GM10248 (cell line): Measurements from ENCODE around the gene STX8.

Experiments
- CTCF ChIA-PET: fragments of 300-600 bp; sonication (Branson Sonifier 250); formaldehyde crosslinking; extraction: SDS; loops from one replicate; lab custom pipeline; 2021; ENCODE audit warnings: antibody characterized with exemption; lab: Yijun Ruan, JAX
- POLR2A ChIA-PET: fragments of 350-650 bp; sonication (Branson Sonifier 250); formaldehyde crosslinking; extraction: SDS; loops from one replicate; lab custom pipeline; 2020; ENCODE audit warnings: antibody characterized with exemption; lab: Yijun Ruan, JAX
- DNase-seq: peaks from one replicate; pipeline ENCODE4 v3.0.0; 2012; ENCODE audit errors: extremely low spot score
- TF ChIP-seq, protein P1 (sequence below): IDR thresholded peaks from 2 replicates; pipeline ENCODE4 v1.5.1; 2012; ENCODE audit warnings: mild to moderate bottlenecking, low read depth; ENCODE audit errors: extremely low read depth, missing control alignments, control extremely low read depth

STX8 gene

DNA sequence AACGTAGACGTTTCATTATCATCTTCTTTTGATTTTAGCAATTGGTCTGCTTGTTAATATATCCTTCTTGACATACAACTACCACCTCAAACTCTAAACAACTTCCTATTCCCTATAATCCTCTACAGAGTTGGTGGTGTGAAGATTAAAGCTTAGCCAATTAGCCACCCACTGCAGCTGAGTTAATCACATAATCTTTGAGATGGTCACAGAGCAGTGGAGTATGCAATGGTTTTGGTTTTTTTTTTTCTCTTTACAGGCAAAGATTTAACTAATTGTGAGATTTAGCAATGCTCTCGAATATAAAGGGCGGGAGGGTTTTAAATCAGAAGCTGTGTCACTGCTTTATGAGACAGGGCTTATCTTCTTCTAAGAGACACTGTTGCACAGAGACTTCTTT is 37.0 kb downstream of the STX8 start:
- CTCF ChIA-PET = interaction anchor here (1.9 kb wide), 1 partner anchor 16 kb away, joined by 6 read pairs; no protein-coding TSS in a partner anchor

DNA sequence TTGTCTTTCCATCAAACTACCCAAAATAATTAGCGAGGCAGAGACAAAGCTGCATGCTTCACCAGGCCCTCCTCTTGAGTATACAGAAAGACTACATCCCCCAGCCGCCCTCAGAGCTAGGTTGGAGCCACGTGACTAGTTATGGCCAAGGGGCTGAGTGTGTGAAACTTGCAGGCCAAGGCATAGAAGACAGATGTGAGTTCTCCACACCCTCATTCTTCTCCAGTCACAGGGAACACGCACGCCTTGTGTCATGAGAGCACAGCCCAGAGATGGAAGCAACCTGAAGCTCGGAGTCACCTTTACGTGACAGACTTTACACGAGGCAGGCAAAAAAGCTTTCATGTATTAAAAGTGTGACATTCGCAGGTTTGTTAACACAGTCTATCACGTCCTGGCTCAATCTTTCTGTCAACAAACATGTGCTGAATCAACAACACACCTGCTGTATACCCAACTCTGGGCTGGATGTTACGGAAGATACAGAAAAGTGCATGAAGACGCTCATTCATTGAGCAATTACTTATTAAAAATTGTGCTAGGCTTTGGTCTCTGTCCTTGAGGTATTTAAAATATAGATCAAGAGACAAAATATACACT is 38.3 kb downstream of the STX8 start:
- ChIA-PET CTCF (no interaction called here), POLR2A (interaction anchor here (0.6 kb wide), 1 partner anchor 852 kb away, joined by 4 read pairs; no protein-coding TSS in a partner anchor)
- TF ChIP-seq, protein P1, sequence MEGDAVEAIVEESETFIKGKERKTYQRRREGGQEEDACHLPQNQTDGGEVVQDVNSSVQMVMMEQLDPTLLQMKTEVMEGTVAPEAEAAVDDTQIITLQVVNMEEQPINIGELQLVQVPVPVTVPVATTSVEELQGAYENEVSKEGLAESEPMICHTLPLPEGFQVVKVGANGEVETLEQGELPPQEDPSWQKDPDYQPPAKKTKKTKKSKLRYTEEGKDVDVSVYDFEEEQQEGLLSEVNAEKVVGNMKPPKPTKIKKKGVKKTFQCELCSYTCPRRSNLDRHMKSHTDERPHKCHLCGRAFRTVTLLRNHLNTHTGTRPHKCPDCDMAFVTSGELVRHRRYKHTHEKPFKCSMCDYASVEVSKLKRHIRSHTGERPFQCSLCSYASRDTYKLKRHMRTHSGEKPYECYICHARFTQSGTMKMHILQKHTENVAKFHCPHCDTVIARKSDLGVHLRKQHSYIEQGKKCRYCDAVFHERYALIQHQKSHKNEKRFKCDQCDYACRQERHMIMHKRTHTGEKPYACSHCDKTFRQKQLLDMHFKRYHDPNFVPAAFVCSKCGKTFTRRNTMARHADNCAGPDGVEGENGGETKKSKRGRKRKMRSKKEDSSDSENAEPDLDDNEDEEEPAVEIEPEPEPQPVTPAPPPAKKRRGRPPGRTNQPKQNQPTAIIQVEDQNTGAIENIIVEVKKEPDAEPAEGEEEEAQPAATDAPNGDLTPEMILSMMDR = no peak
- DNase-seq = no peak

More for the DNA sequence above, 37.0 kb downstream of the STX8 start:
- TF ChIP-seq, protein P1 = no peak
- DNase-seq = no peak
- POLR2A ChIA-PET = no interaction called here

DNA sequence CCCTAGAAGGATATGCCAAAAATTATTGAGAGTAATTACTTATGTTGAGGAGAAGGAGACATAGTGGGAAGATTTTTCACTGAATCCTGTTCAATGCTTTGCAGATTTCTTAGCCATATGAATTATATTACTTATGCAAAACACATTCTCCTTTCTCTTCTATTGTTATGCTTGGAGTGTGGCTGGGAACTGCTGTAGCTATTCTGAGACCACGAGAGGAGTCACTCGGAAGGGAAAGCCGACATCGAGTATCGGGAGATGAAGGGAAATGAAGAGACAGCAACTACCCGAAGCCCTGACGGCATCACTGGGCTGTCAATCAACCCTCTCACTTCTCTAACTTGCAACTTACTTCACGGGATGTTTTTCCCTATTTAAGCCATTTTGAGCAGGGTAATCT is 39.6 kb downstream of the STX8 start:
- TF ChIP-seq, protein P1 = no peak
- no peak for DNase-seq
- CTCF ChIA-PET = interaction anchor here (1.2 kb wide), 1 partner anchor 18 kb away, joined by 3 read pairs; no protein-coding TSS in a partner anchor
- POLR2A ChIA-PET = no interaction called here

DNA sequence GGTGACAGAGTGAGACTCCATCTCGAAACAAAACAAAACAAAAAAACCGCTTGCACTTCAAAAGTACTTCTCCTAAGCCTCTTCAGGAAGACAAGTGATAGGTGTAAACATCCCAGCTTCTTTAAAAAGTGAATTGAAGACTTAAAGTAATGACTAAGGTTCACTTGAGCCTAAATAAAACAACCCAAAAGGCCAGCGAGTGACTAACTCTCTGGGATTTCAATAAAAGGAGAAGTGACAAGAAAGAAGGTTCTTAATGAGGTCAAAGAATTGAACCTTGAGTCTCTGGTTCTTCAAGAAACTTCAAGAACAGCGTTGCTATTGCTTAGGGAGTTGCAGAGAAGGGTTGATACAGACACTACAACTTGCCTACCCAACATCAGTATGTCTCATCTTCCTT is 42.2 kb downstream of the STX8 start:
- TF ChIP-seq, protein P1 = no peak
- CTCF ChIA-PET = interaction anchor here (1.1 to 2.0 kb wide), 3 partner anchors 10 to 17 kb away, joined by 3 to 7 read pairs (median 5); no protein-coding TSS in a partner anchor
- POLR2A ChIA-PET = no interaction called here
- no peak for DNase-seq

DNA sequence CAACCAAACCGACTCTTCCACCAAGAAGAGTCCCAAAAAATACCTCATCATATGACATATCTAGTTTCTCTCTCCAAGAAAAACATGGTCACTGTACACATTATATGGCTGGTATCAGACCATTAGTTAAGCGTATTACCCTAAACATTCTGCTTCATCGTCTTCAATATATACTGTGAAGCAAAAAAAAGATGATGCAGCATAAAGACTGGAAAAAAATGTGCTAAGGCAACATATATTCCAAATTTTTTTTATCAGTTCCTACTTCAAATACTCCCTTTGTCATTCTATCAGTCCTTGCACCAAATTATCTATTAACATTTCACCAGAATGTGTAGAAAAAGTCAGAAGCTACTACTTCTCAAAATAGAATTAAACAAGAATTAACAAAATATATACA is 42.9 kb downstream of the STX8 start:
- TF ChIP-seq, protein P1 = no peak
- no peak for DNase-seq
- CTCF ChIA-PET = interaction anchor here (1.4 to 2.0 kb wide), 2 partner anchors 10 to 11 kb away, joined by 5 to 7 read pairs; no protein-coding TSS in a partner anchor

DNA sequence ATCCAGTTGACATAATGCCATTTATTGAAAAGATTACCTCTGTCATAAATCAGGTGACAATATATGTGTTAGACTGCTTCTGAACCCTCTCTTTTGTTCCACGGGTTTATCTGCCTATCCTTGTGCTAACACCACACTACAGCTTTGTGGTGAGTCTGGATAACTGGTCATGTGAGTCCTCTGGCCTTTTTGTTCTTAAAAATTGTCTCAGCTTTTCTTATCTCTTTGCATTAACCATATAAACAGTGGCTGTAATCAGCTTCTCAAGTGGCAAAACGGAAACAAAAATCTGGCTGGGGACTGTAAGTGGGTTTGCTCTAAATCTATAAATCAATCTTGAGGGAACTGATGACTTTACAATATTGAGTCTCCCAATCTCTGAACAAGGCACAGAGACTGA is 44.6 kb downstream of the STX8 start:
- DNase-seq = no peak
- POLR2A ChIA-PET = no interaction called here
- CTCF ChIA-PET = no interaction called here
- TF ChIP-seq, protein P1 = no peak

More for the DNA sequence above, 42.9 kb downstream of the STX8 start:
- POLR2A ChIA-PET = no interaction called here
